ENCODE data around the gene PRPS1L1. TPM values are rescaled to one million over a fixed set of nuclear protein-coding genes. Genes with fewer than 3 reads are reported as not detected.

PRPS1L1 gene
- total RNA-seq, 1 donor from 2014 or later: not detected

Other genes starting within 250 kb of the PRPS1L1 start
- 18.5 and 27.8 TPM in 2 replicates for gene SNX13, start 87.4 kb downstream of the PRPS1L1 start, total RNA-seq

All from dermis microvascular lymphatic vessel endothelial cell (primary cell).